GM19395 (cell line): Measurements from ENCODE around the gene RAD51AP1.

Experiments used
- ATAC-seq: cut with Tn5 transposase; IDR thresholded peaks from one replicate; pipeline ENCODE4 v1.9.1; 2021; ENCODE audit warnings: mild to moderate bottlenecking, moderate library complexity; ENCODE audit not compliant: unreplicated experiment

Gene RAD51AP1

GRCh38 chr12:4588916-4589315 lies 50.2 kb downstream of the RAD51AP1 start:
- ATAC-seq, result no peak

GRCh38 chr12:4589941-4590340 lies 51.3 kb downstream of the RAD51AP1 start:
- ATAC-seq, result no peak

GRCh38 chr12:4591180-4591687 lies 52.5 kb downstream of the RAD51AP1 start:
- no peak for ATAC-seq

- ATAC-seq, result no peak
Observed at GRCh38 chr12:4595881-4596280, 57.2 kb downstream of the RAD51AP1 start.

- ATAC-seq, result no peak
Observed at GRCh38 chr12:4603421-4603820, 64.7 kb downstream of the RAD51AP1 start.

GRCh38 chr12:4603946-4604345 lies 65.3 kb downstream of the RAD51AP1 start:
- ATAC-seq, result no peak

GRCh38 chr12:4604684-4605193 lies 66.0 kb downstream of the RAD51AP1 start:
- ATAC-seq, result peak; percentile 97

- ATAC-seq, result no peak
Observed at GRCh38 chr12:4607056-4607455, 68.4 kb downstream of the RAD51AP1 start.

- ATAC-seq, result no peak
Observed at GRCh38 chr12:4609071-4609470, 70.4 kb downstream of the RAD51AP1 start.
